Esophagus squamous epithelium (tissue), 4 donors: Measurements from ENCODE around the gene IL12A.

Experiments
- POLR2A ChIP-seq, 4 donors: fragments of 450-650 bp; IDR thresholded peaks; one replicate each; pipeline ENCODE4 v1.6.1; 2017; ENCODE audit warnings: antibody characterized with exemption in 4 of 4, mild to moderate bottlenecking in 4 of 4, moderate library complexity in 3 of 4
- TF ChIP-seq, protein P1 (sequence below), 6 experiments: fragments of 450-650 bp in 4 of 6; fragments of 200-600 bp in 2 of 6; sonication (generic) in 2 of 6; IDR thresholded peaks; one replicate each; pipeline ENCODE4 v1.5.1; 2016 to 2019; ENCODE audit warnings: antibody characterized with exemption in 6 of 6, mild to moderate bottlenecking in 4 of 6, moderate library complexity in 4 of 6

DNA sequence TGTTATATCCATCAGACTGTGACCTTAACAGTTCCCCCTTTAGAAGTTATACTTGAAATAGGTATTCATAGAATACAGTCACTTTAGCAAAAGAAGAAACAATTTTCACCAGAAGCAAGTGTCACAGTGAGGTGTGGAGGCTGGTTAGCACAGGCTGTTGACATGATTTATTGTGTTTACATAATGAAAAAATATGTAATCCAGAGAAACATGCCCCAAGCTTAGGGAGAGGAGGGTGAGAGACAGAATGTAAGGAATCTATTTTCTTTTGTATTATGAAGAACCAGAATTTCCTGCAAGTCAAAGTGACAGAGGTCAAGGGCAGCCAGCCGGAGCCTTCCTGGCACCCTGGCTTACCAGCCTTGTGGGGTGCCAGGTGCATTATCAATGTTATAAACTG, 4.0 kb downstream of the IL12A start:
- no peak for TF ChIP-seq POLR2A (IDR thresholded peaks at IDR 0.05)
- TF ChIP-seq, protein P1, sequence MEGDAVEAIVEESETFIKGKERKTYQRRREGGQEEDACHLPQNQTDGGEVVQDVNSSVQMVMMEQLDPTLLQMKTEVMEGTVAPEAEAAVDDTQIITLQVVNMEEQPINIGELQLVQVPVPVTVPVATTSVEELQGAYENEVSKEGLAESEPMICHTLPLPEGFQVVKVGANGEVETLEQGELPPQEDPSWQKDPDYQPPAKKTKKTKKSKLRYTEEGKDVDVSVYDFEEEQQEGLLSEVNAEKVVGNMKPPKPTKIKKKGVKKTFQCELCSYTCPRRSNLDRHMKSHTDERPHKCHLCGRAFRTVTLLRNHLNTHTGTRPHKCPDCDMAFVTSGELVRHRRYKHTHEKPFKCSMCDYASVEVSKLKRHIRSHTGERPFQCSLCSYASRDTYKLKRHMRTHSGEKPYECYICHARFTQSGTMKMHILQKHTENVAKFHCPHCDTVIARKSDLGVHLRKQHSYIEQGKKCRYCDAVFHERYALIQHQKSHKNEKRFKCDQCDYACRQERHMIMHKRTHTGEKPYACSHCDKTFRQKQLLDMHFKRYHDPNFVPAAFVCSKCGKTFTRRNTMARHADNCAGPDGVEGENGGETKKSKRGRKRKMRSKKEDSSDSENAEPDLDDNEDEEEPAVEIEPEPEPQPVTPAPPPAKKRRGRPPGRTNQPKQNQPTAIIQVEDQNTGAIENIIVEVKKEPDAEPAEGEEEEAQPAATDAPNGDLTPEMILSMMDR (IDR thresholded peaks at IDR 0.05): no peak
